K562 (cell line): Measurements from ENCODE around the gene FMO2. TPM values are rescaled to one million over a fixed set of nuclear protein-coding genes. Genes with fewer than 3 reads are reported as not detected.

ENCODE experiments used
- ATAC-seq: fragments of 200-7000 bp; cut with Tn5 transposase; 3 replicates; pipeline ENCODE4 v1.9.1; 2020; ENCODE audit warnings: moderate library complexity
- BruUV-seq: library from RNA; stranded (reverse); fragments of 400-500 nt; replicated peaks from 2 replicates; lab custom pipeline; 2021; lab: Mats Ljungman, UMichigan
- CTCF ChIA-PET: fragments of 300-600 bp; formaldehyde crosslinking; extraction: SDS; loops from one replicate; lab custom pipeline; 2021; ENCODE audit warnings: low intra/inter-chr PET ratio; lab: Yijun Ruan, JAX
- POLR2A ChIA-PET: fragments of 300-600, 350-650 bp; sonication (Branson Sonifier 250); formaldehyde crosslinking; extraction: SDS; loops from one replicate; lab custom pipeline; 2021; ENCODE audit warnings: antibody characterized with exemption, inconsistent platforms; lab: Yijun Ruan, JAX
- DNase-seq, 4 experiments: peaks; one replicate each; pipeline versions ENCODE4 v3.0.0 to v3.0.0-alpha.2; 2011 to 2018; ENCODE audit warnings: low spot score in 3 of 4, mixed read lengths in 3 of 4; ENCODE audit errors: extremely low read depth in 1 of 4
- FAIRE-seq: peaks from 2 replicates; lab custom pipeline; 2011; peaks lifted over from hg19 to GRCh38; lab: Jason Lieb, UNC
- H2AFZ ChIP-seq: 2 replicates; pipeline ENCODE4 v1.6.0; 2011; ENCODE audit warnings: low read depth, low read length, control low read depth, inconsistent platforms
- H3K27ac ChIP-seq: fragments of 200-600 bp; 3 replicates; pipeline ENCODE4 v1.8.0; 2011; ENCODE audit warnings: low read depth, mild to moderate bottlenecking, control low read depth, inconsistent platforms, low read length, moderate library complexity, mixed read lengths; ENCODE audit errors: extremely low read depth
- H3K27me3 ChIP-seq, 2 experiments: fragments of 300-600 bp in 1 of 2; 2 replicates in 1 of 2; 3 replicates in 1 of 2; pipeline versions ENCODE4 v1.6.0 to v1.8.0; 2011; ENCODE audit warnings: inconsistent platforms in 2 of 2, low read length in 2 of 2, mild to moderate bottlenecking in 1 of 2, mixed read lengths in 1 of 2, moderate library complexity in 1 of 2; ENCODE audit not compliant: control insufficient read depth in 2 of 2, insufficient read depth in 2 of 2
- H3K36me3 ChIP-seq: fragments of 300-600 bp; 3 replicates; pipeline ENCODE4 v1.8.0; 2011; ENCODE audit warnings: mild to moderate bottlenecking, low read length, inconsistent platforms; ENCODE audit not compliant: control insufficient read depth, insufficient read depth
- H3K4me1 ChIP-seq, 2 experiments: fragments of 200-600 bp in 1 of 2; replicated peaks in 1 of 2; 2 replicates in 1 of 2; 3 replicates in 1 of 2; pipeline versions ENCODE4 v1.5.1 to v1.8.0; 2011; ENCODE audit warnings: inconsistent platforms in 2 of 2, low read length in 2 of 2, mild to moderate bottlenecking in 1 of 2, mixed read lengths in 1 of 2, moderate library complexity in 1 of 2; ENCODE audit not compliant: control insufficient read depth in 2 of 2, insufficient read depth in 2 of 2
- H3K4me2 ChIP-seq: 2 replicates; pipeline ENCODE4 v1.6.1; 2011; ENCODE audit warnings: low read length, control low read depth, inconsistent platforms, mixed read lengths; ENCODE audit not compliant: insufficient read depth
- H3K4me3 ChIP-seq: fragments of 200-600 bp; sonication (generic), shearing (Covaris generic); 2 replicates; pipeline ENCODE4 v1.5.1; 2016; ENCODE audit warnings: control low read depth, inconsistent platforms
- H3K79me2 ChIP-seq: fragments of 200-600 bp; 3 replicates; pipeline ENCODE4 v1.8.0; 2011; ENCODE audit warnings: low read length, inconsistent platforms; ENCODE audit not compliant: control insufficient read depth, insufficient read depth
- H3K9ac ChIP-seq, 2 experiments: 2 replicates each; pipeline versions ENCODE4 v1.6.0 to v1.6.1; 2011; ENCODE audit warnings: low read depth in 2 of 2, low read length in 2 of 2, control low read depth in 1 of 2, inconsistent platforms in 1 of 2, mild to moderate bottlenecking in 1 of 2, mixed read lengths in 1 of 2; ENCODE audit not compliant: insufficient read depth in 1 of 2
- H3K9me1 ChIP-seq: one replicate; pipeline ENCODE4 v1.6.0; 2011; ENCODE audit warnings: inconsistent platforms, mild to moderate bottlenecking, low read length, moderate library complexity; ENCODE audit not compliant: control insufficient read depth, insufficient read depth
- H3K9me3 ChIP-seq: replicated peaks from 2 replicates; pipeline ENCODE4 v1.5.1; 2011; ENCODE audit warnings: low read depth, low read length, inconsistent platforms; ENCODE audit not compliant: control insufficient read depth, insufficient read depth
- H4K20me1 ChIP-seq: replicated peaks from 2 replicates; pipeline ENCODE4 v1.6.1; 2011; ENCODE audit warnings: low read length, inconsistent platforms, mixed read lengths; ENCODE audit not compliant: control insufficient read depth, insufficient read depth
- CAMTA2 ChIP-seq: fragments of 250-450 bp; sonication (Bioruptor Pico); conservative IDR thresholded peaks from 2 replicates; pipeline ENCODE4 v1.5.1; 2022
- ELF4 ChIP-seq: fragments of 450-650 bp; formaldehyde crosslinking; IDR thresholded peaks from 2 replicates; pipeline ENCODE4 v1.4.0; 2022; ENCODE audit warnings: missing genetic modification characterization
- EP300 ChIP-seq: IDR thresholded peaks from 2 replicates; pipeline ENCODE4 v1.6.1; 2012; ENCODE audit warnings: low read length, improper control_type of control experiment
- FOXO4 ChIP-seq: fragments of 450-650 bp; formaldehyde crosslinking; IDR thresholded peaks from 2 replicates; pipeline ENCODE4 v1.4.0; 2020; ENCODE audit warnings: mild to moderate bottlenecking, moderate library complexity
- HDAC3 ChIP-seq: fragments of 450-650 bp; IDR thresholded peaks from 2 replicates; pipeline ENCODE4 v1.6.1; 2018; ENCODE audit warnings: borderline replicate concordance, mild to moderate bottlenecking, moderate library complexity; ENCODE audit not compliant: partially characterized antibody
- SOX6 ChIP-seq: fragments of 450-650 bp; IDR thresholded peaks from 2 replicates; pipeline ENCODE4 v1.6.1; 2014; ENCODE audit warnings: mild to moderate bottlenecking
- SP1 ChIP-seq: sonication (generic); formaldehyde crosslinking; IDR thresholded peaks from 2 replicates; pipeline ENCODE4 v1.8.1; 2022; ENCODE audit warnings: mild to moderate bottlenecking, missing genetic modification reagents
- ZNF282 ChIP-seq: sonication (generic); formaldehyde crosslinking; IDR thresholded peaks from 2 replicates; pipeline ENCODE4 v1.8.1; 2023; ENCODE audit warnings: missing genetic modification reagents
- ZNF347 ChIP-seq: fragments of 450-650 bp; formaldehyde crosslinking; IDR thresholded peaks from 2 replicates; pipeline ENCODE4 v1.4.0; 2020; ENCODE audit warnings: low read depth, mild to moderate bottlenecking, moderate library complexity
- ZNF395 ChIP-seq: fragments of 200-800 bp; sonication (Bioruptor generic); IDR thresholded peaks from 2 replicates; pipeline ENCODE4 v1.6.1; 2017; ENCODE audit warnings: missing genetic modification characterization, missing compliant biosample characterization
- WGBS: fragments of 100-300 bp; shearing (Covaris generic); methylation state at CpG from one replicate; pipeline ENCODE4 v1.1.6; 2016; ENCODE audit warnings: low coverage, mixed read lengths; ENCODE audit not compliant: insufficient coverage; ENCODE audit errors: missing lambda C conversion rate; 5-methylcytosine and 5-hydroxymethylcytosine counted together
- in situ Hi-C: fragments of 300-500 bp; cut with MboI; formaldehyde crosslinking; loops from 4 replicates; pipeline ENCODE4 v1.15.0; 2018; ENCODE audit warnings: inconsistent platforms, mixed read lengths
- intact Hi-C: fragments of 100-400 bp; cut with micrococcal nuclease; formaldehyde crosslinking; loops from 2 replicates; pipeline ENCODE4 v1.14.2; 2022
- polyA plus RNA-seq, 8 experiments: library from polyadenylated mRNA; depleted of rRNA in 4 of 8; stranded (reverse) in 5 of 8; unstranded in 3 of 8; fragments of >200 nt; fragmentation: Nextera tagmentation in 2 of 8; fragmentation: Illumina TruSeq in 1 of 8; extraction: Ambion mirVana in 2 of 8; extraction: Trizol in 1 of 8; gene quantifications; 2 replicates each; pipeline versions ENCODE4 v1.2.1 to v1.2.3, GENCODE V29; 2011 to 2014; ENCODE audit warnings: inconsistent platforms in 1 of 8, missing spikeins in 1 of 8
- total RNA-seq, 7 experiments: library from RNA; depleted of rRNA in 6 of 7; stranded (reverse); fragments of >200 nt in 6 of 7; fragmentation: Illumina TruSeq in 2 of 7; extraction: Trizol in 2 of 7; gene quantifications; 2 replicates each; pipeline versions ENCODE4 v1.2.1 to v1.2.3, GENCODE V29; 2011 to 2021; ENCODE audit warnings: low replicate concordance in 1 of 7

FMO2 gene
- total and polyA plus RNA-seq, 9 of the 15 experiments (the other 6 are each of a cell fraction or from before 2014, with no cell fraction given), result not detected

- intact Hi-C loops, result loop anchor here (2.0 kb wide), 1 partner anchor 161 kb away; no protein-coding TSS in a partner anchor
- TF ChIP-seq SOX6 (no peak), ZNF347 (CRISPR knock-in tag) (no peak), EP300 (no peak), CAMTA2 (CRISPR knock-in tag) (no peak), ELF4 (CRISPR knock-in tag) (no peak), ZNF282 (CRISPR knock-in tag) (no peak), FOXO4 (CRISPR knock-in tag) (no peak), HDAC3 (no peak), SP1 (CRISPR knock-in tag) (no peak), ZNF395 (CRISPR knock-in tag) (no peak)
These were observed 58.8 kb downstream of the FMO2 start for GRCh38 chr1:171243878-171244277.

More at GRCh38 chr1:171243878-171244277, 58.8 kb downstream of the FMO2 start:
- 2% methylated on average over 4 of the region's 4 CpGs for WGBS
- DNase-seq (no peak), FAIRE-seq (no peak), ATAC-seq (no peak)
- Histone ChIP-seq H4K20me1 (no peaks in the 10 kb centered on the region), H3K4me1 (no peaks in the 10 kb centered on the region), H3K27ac (no peak overlapping the region), H3K9ac (no peak overlapping the region), H3K9me3 (no peaks in the 10 kb centered on the region), H3K9me1 (no peaks in the 10 kb centered on the region), H3K36me3 (no peaks in the 10 kb centered on the region), H3K4me2 (no peak overlapping the region), H3K4me3 (no peak overlapping the region), H3K79me2 (no peaks in the 10 kb centered on the region), H3K27me3 (no peaks in the 10 kb centered on the region), H2AFZ (no peak overlapping the region)
- POLR2A ChIA-PET, result no interaction called here
- CTCF ChIA-PET, result no interaction called here
- in situ Hi-C loops, result no loop called here
- BruUV-seq, result no TSS peak
